Right lung (tissue), 5 donors: ENCODE results near the gene PDAP1. TPM values are rescaled to one million over a fixed set of nuclear protein-coding genes. Genes with fewer than 3 reads are reported as not detected.
"Not testable (repeated sequence)": the region's sequence is repeated elsewhere in the genome, so short reads cannot be mapped to it uniquely, and the experiment has no call there.

Source experiments
- DNase-seq, 2 donors: peaks; one replicate each; pipeline ENCODE4 v3.0.0-alpha.2; 2013
- polyA plus RNA-seq, 5 donors: library from polyadenylated mRNA; unstranded; fragments of 120-200 nt; gene quantifications; one replicate each; pipeline versions ENCODE4 v1.2.1 to v1.2.3, GENCODE V29; 2013; ENCODE audit warnings: inconsistent platforms in 1 of 5, low replicate concordance in 1 of 5; ENCODE audit not compliant: insufficient read length in 5 of 5, insufficient read depth in 1 of 5

PDAP1 gene
- polyA plus RNA-seq, 5 donors: 109 to 166 (median 135) TPM

GRCh38 chr7:99357701-99358490 lies 50.5 kb downstream of the PDAP1 start:
- no peak for DNase-seq

GRCh38 chr7:99355098-99355497 lies 53.3 kb downstream of the PDAP1 start:
- no peak for DNase-seq

GRCh38 chr7:99352247-99352646 lies 56.1 kb downstream of the PDAP1 start:
- no peak for DNase-seq

DNA sequence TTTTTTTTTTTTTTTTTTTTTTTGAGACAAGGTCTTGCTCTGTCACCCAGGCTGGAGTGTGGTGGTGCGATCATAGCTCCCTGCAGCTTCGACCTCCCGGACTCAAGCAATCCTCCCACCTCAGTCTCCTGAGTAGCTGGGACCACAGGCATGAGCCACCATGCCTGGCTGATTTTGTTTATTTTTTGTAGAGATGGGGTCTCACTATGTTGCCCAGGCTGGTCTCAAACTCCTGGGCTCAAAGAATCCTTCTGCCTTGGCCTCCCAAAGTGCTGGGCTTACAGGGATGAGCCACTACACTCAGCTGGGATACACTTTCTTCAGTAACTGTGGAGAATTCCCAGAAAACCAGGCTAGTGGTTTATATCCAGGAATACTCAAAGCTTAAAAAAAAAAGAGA lies 57.8 kb downstream of the PDAP1 start:
- DNase-seq: not testable (repeated sequence)

Other genes with a start within 250 kb of the PDAP1 start
- under 1 TPM in 3 of 5 donors, not detected in 2; 0.06 to 0.18 (median 0.14) TPM for gene KPNA7, start 200.5 kb downstream of the PDAP1 start, polyA plus RNA-seq
- gene MYH16, start 135.8 kb downstream of the PDAP1 start, polyA plus RNA-seq: under 1 TPM; 0.04 to 0.17 (median 0.07) TPM
- 100 to 1,000 TPM in 3 of 5 donors, 10 to 100 TPM in 2; 89.8 to 108 (median 102) TPM for gene ARPC1A, start 82.7 kb downstream of the PDAP1 start, polyA plus RNA-seq
- gene ARPC1B, start 33.9 kb downstream of the PDAP1 start, polyA plus RNA-seq: 10 to 100 TPM; 37.4 to 63.7 (median 41.3) TPM
- gene BUD31, start 372 bp upstream of the PDAP1 start, polyA plus RNA-seq: 100 to 1,000 TPM in 3 of 5 donors, 10 to 100 TPM in 2; 95.0 to 109 (median 101) TPM
- 1 to 10 TPM; 4.3 to 8.0 (median 6.2) TPM for gene PTCD1, start 30.2 kb upstream of the PDAP1 start, polyA plus RNA-seq
- gene CPSF4, start 30.3 kb upstream of the PDAP1 start, polyA plus RNA-seq: 10 to 100 TPM; 32.2 to 41.6 (median 35.5) TPM
- 100 to 1,000 TPM; 290 to 437 (median 312) TPM for gene ATP5MF, start 57.6 kb upstream of the PDAP1 start, polyA plus RNA-seq
- 10 to 100 TPM; 40.8 to 56.5 (median 44.9) TPM for gene ZNF789, start 64.3 kb upstream of the PDAP1 start, polyA plus RNA-seq
- 10 to 100 TPM; 14.6 to 18.4 (median 15.6) TPM for gene ZNF394, start 91.7 kb upstream of the PDAP1 start, polyA plus RNA-seq
- 10 to 100 TPM; 11.9 to 16.6 (median 15.8) TPM for gene ZKSCAN5, start 96.1 kb upstream of the PDAP1 start, polyA plus RNA-seq
- gene FAM200A, start 143.5 kb upstream of the PDAP1 start, polyA plus RNA-seq: 10 to 100 TPM; 12.8 to 20.0 (median 14.6) TPM
- gene ZNF655, start 150.0 kb upstream of the PDAP1 start, polyA plus RNA-seq: 100 to 1,000 TPM in 1 of 5 donors, 10 to 100 TPM in 4; 56.1 to 106 (median 94.2) TPM
- 1 to 10 TPM; 1.4 to 2.3 (median 1.7) TPM for gene TMEM225B, start 189.7 kb upstream of the PDAP1 start, polyA plus RNA-seq
- gene ZSCAN25, start 208.3 kb upstream of the PDAP1 start, polyA plus RNA-seq: 10 to 100 TPM; 16.3 to 22.4 (median 20.8) TPM